CD14-positive monocyte (primary cell): ENCODE results near the gene HMG20B. TPM values are rescaled to one million over a fixed set of nuclear protein-coding genes. Genes with fewer than 3 reads are reported as not detected.
A peak's percentile ranks its signal among the peaks of the same experiment; 100 is the strongest.

ENCODE experiments used
- DNase-seq, 3 donors: peaks; one replicate each; pipeline ENCODE4 v3.0.0-alpha.2; 2011 to 2022
- H2AFZ ChIP-seq: 2 replicates; pipeline ENCODE4 v1.6.0; 2012; ENCODE audit warnings: mild to moderate bottlenecking, low read depth, low read length, inconsistent platforms; ENCODE audit not compliant: insufficient read depth, poor library complexity, severe bottlenecking
- H3K27ac ChIP-seq, 2 donors: 1 replicate in 1 of 2; 2 replicates in 1 of 2; pipeline ENCODE4 v1.5.1; 2012 to 2013; ENCODE audit warnings: low read length in 2 of 2, control low read depth in 1 of 2, inconsistent platforms in 1 of 2, low read depth in 1 of 2, mild to moderate bottlenecking in 1 of 2
- H3K27me3 ChIP-seq, 2 donors: one replicate each; pipeline versions ENCODE4 v1.6.0 to v1.6.1; 2011 to 2013; ENCODE audit warnings: low read length in 2 of 2; ENCODE audit not compliant: control insufficient read depth in 2 of 2, insufficient read depth in 2 of 2
- H3K36me3 ChIP-seq, 2 donors: replicated peaks in 1 of 2; 1 replicate in 1 of 2; 2 replicates in 1 of 2; pipeline versions ENCODE4 v1.5.1 to v1.6.1; 2012 to 2013; ENCODE audit warnings: low read length in 2 of 2, control low read depth in 1 of 2, inconsistent platforms in 1 of 2, mild to moderate bottlenecking in 1 of 2; ENCODE audit not compliant: insufficient read depth in 2 of 2, control insufficient read depth in 1 of 2
- H3K4me1 ChIP-seq, 2 donors: 1 replicate in 1 of 2; 2 replicates in 1 of 2; pipeline versions ENCODE4 v1.5.1 to v1.6.1; 2012 to 2013; ENCODE audit warnings: low read length in 2 of 2, control low read depth in 1 of 2, inconsistent platforms in 1 of 2, mild to moderate bottlenecking in 1 of 2, moderate library complexity in 1 of 2; ENCODE audit not compliant: insufficient read depth in 2 of 2, control insufficient read depth in 1 of 2
- H3K4me2 ChIP-seq: replicated peaks from 2 replicates; pipeline ENCODE3; 2012; ENCODE audit warnings: low read length, moderate library complexity, mild to moderate bottlenecking; ENCODE audit not compliant: poor library complexity, severe bottlenecking; ENCODE audit errors: extremely low read depth
- H3K4me3 ChIP-seq, 3 experiments: fragments of 200-600 bp in 1 of 3; sonication (generic) in 1 of 3; replicated peaks in 1 of 3; 1 replicate in 2 of 3; 2 replicates in 1 of 3; pipeline ENCODE4 v1.5.1; 2011 to 2013; ENCODE audit warnings: low read length in 3 of 3, mild to moderate bottlenecking in 3 of 3, control low read depth in 2 of 3, low read depth in 2 of 3, inconsistent platforms in 1 of 3, moderate library complexity in 1 of 3
- H3K79me2 ChIP-seq: 2 replicates; pipeline ENCODE4 v1.6.0; 2012; ENCODE audit warnings: mild to moderate bottlenecking, control low read depth, inconsistent platforms, low read length, moderate library complexity; ENCODE audit not compliant: insufficient read depth
- H3K9ac ChIP-seq: 2 replicates; pipeline ENCODE4 v1.6.0; 2017; ENCODE audit warnings: low read length, mild to moderate bottlenecking; ENCODE audit not compliant: insufficient read depth, poor library complexity, severe bottlenecking
- H3K9me3 ChIP-seq, 2 donors: replicated peaks in 1 of 2; 1 replicate in 1 of 2; 2 replicates in 1 of 2; pipeline versions ENCODE4 v1.5.1 to v1.6.1; 2012 to 2013; ENCODE audit warnings: low read length in 2 of 2, control low read depth in 1 of 2; ENCODE audit not compliant: control insufficient read depth in 1 of 2, insufficient read depth in 1 of 2
- H4K20me1 ChIP-seq: 2 replicates; pipeline ENCODE4 v1.6.0; 2012; ENCODE audit warnings: mild to moderate bottlenecking, low read length, control low read depth, moderate library complexity; ENCODE audit not compliant: insufficient read depth
- H3K27ac Mint-ChIP-seq, 7 donors: one replicate each; pipeline ENCODE4 v1.8.0; 2020; ENCODE audit warnings: mild to moderate bottlenecking in 7 of 7, mixed read lengths in 7 of 7, moderate library complexity in 6 of 7, inconsistent platforms in 2 of 7
- H3K27me3 Mint-ChIP-seq, 3 donors: one replicate each; pipeline ENCODE4 v1.8.0; 2021 to 2022; ENCODE audit warnings: low read depth in 3 of 3, mild to moderate bottlenecking in 3 of 3, mixed read lengths in 3 of 3, moderate library complexity in 3 of 3, inconsistent platforms in 1 of 3
- H3K36me3 Mint-ChIP-seq, 2 donors: one replicate each; pipeline ENCODE4 v1.8.0; 2020; ENCODE audit warnings: mixed read lengths in 2 of 2, inconsistent platforms in 1 of 2, mild to moderate bottlenecking in 1 of 2
- H3K4me1 Mint-ChIP-seq: one replicate; pipeline ENCODE4 v1.8.0; 2020; ENCODE audit warnings: mild to moderate bottlenecking, mixed read lengths
- H3K4me3 Mint-ChIP-seq, 2 donors: one replicate each; pipeline ENCODE4 v1.8.0; 2020; ENCODE audit warnings: mild to moderate bottlenecking in 2 of 2, mixed read lengths in 2 of 2, moderate library complexity in 1 of 2
- H3K9me3 Mint-ChIP-seq, 7 donors: one replicate each; pipeline ENCODE4 v1.8.0; 2020 to 2022; ENCODE audit warnings: mixed read lengths in 7 of 7, mild to moderate bottlenecking in 6 of 7, moderate library complexity in 6 of 7, inconsistent platforms in 2 of 7
- WGBS: methylation state at CpG from one replicate; pipeline ENCODE4 v1.1.5; 2013; ENCODE audit warnings: missing lambda C conversion rate; ENCODE audit not compliant: insufficient coverage; 5-methylcytosine and 5-hydroxymethylcytosine counted together
- intact Hi-C, 2 donors: fragments of 100-400 bp; cut with micrococcal nuclease; formaldehyde crosslinking; loops; one replicate each; pipeline versions ENCODE4 v1.15.0 to v1.15.1; 2023
- polyA plus RNA-seq, 3 donors: library from polyadenylated mRNA; depleted of rRNA in 1 of 3; unstranded in 2 of 3; stranded (reverse) in 1 of 3; fragments of 300-500 nt in 2 of 3; fragments of >200 nt in 1 of 3; fragmentation: Illumina TruSeq in 2 of 3; gene quantifications; 1 replicate in 2 of 3; 2 replicates in 1 of 3; pipeline ENCODE4 v1.2.3, GENCODE V29; 2012 to 2021
- TF ChIP-seq, protein P1 (sequence below): fragments of 200-600 bp; IDR thresholded peaks from one replicate; pipeline ENCODE4 v1.8.0; 2022; ENCODE audit warnings: antibody characterized with exemption, mild to moderate bottlenecking

The HMG20B gene
- polyA plus RNA-seq, 3 donors, result 52.4 to 58.8 (median 56.5) TPM

DNA sequence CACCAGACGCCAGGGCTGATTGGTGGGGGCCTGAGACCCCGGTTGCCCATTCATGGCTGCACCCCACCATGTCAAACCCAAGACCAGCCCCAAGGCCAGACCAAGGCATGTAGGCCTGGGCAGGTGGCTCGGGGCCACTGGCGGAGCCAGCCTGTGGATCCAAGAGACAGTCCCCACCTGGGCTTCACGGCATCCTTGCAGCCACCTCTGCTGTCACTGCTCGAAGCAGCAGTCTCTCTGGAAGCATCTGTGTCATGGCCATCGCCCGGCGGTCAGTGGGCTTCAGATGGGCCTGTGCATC lies 37.6 kb upstream of the HMG20B start:
- Mint-ChIP-seq H3K27me3 (no peaks in the 10 kb centered on the region), H3K36me3 (peaks cover 35 to 60% of the 10 kb centered on the region in 2 donors), H3K27ac (peak overlapping the region in 2 of 7 donors; percentile 60 to 69), H3K9me3 (peaks cover 0 to 5% (median 2%) of the 10 kb centered on the region in 7 donors), H3K4me3 (no peak overlapping the region), H3K4me1 (peaks cover 10% of the 10 kb centered on the region)
- intact Hi-C loops, result no loop called here
- no peak overlapping the region for H3K27ac ChIP-seq
- H4K20me1 ChIP-seq, result peaks cover 47% of the 10 kb centered on the region
- DNase-seq, result no peak
- H2AFZ ChIP-seq, result no peak overlapping the region
- no peak overlapping the region for H3K4me3 ChIP-seq
- no peaks in the 10 kb centered on the region for H3K79me2 ChIP-seq
- 96% methylated on average over 9 of the region's 9 CpGs for WGBS
- H3K4me1 ChIP-seq, result peaks cover 0 to 5% of the 10 kb centered on the region in 2 donors
- H3K9ac ChIP-seq, result no peak overlapping the region
- TF ChIP-seq, protein P1, sequence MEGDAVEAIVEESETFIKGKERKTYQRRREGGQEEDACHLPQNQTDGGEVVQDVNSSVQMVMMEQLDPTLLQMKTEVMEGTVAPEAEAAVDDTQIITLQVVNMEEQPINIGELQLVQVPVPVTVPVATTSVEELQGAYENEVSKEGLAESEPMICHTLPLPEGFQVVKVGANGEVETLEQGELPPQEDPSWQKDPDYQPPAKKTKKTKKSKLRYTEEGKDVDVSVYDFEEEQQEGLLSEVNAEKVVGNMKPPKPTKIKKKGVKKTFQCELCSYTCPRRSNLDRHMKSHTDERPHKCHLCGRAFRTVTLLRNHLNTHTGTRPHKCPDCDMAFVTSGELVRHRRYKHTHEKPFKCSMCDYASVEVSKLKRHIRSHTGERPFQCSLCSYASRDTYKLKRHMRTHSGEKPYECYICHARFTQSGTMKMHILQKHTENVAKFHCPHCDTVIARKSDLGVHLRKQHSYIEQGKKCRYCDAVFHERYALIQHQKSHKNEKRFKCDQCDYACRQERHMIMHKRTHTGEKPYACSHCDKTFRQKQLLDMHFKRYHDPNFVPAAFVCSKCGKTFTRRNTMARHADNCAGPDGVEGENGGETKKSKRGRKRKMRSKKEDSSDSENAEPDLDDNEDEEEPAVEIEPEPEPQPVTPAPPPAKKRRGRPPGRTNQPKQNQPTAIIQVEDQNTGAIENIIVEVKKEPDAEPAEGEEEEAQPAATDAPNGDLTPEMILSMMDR, result no peak
- H3K36me3 ChIP-seq, result peaks cover 53 to 75% of the 10 kb centered on the region in 2 donors
- H3K9me3 ChIP-seq, result no peaks in the 10 kb centered on the region
- no peaks in the 10 kb centered on the region for H3K27me3 ChIP-seq
- H3K4me2 ChIP-seq, result no peak overlapping the region

DNA sequence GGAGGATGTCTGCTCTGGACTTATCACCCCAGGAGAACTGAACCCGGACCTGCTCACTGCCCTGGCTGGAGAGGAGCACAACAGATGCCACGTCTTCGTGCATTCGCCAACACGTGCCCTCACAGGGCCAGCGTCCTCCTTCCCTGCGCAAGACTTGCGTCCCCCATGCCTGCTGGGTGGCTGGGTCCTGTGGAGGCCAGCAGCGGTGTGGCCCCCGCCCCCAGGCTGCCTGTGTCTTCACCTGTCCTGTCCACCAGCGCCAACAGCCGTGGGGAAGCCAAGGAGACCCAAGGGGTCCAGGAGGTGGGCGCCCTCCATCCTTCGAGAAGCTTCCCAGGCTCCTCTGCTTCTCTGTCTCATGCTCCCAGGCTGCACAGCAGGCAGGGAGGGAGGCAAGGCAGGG lies 37.2 kb upstream of the HMG20B start:
- H3K9ac ChIP-seq, result no peak overlapping the region
- peaks cover 0 to 5% of the 10 kb centered on the region in 2 donors for H3K4me1 ChIP-seq
- intact Hi-C loops, result no loop called here
- Mint-ChIP-seq H3K9me3 (peaks cover 0 to 5% (median 2%) of the 10 kb centered on the region in 7 donors), H3K4me1 (peaks cover 10% of the 10 kb centered on the region), H3K4me3 (no peak overlapping the region), H3K36me3 (peaks cover 35 to 60% of the 10 kb centered on the region in 2 donors), H3K27ac (no peak overlapping the region), H3K27me3 (no peaks in the 10 kb centered on the region)
- H2AFZ ChIP-seq, result no peak overlapping the region
- H3K27ac ChIP-seq, result no peak overlapping the region
- H3K4me2 ChIP-seq, result no peak overlapping the region
- H3K79me2 ChIP-seq, result no peaks in the 10 kb centered on the region
- H3K4me3 ChIP-seq, result no peak overlapping the region
- WGBS, result 98% methylated on average over 10 of the region's 14 CpGs
- peaks cover 51 to 71% of the 10 kb centered on the region in 2 donors for H3K36me3 ChIP-seq
- TF ChIP-seq, protein P1, result no peak
- peaks cover 47% of the 10 kb centered on the region for H4K20me1 ChIP-seq
- H3K27me3 ChIP-seq, result no peaks in the 10 kb centered on the region
- H3K9me3 ChIP-seq, result no peaks in the 10 kb centered on the region
- DNase-seq, result no peak
